Activated naive CD8-positive, alpha-beta T cell (primary cell): ENCODE data around the gene DOP1B.

Experiments
- H3K27ac Mint-ChIP-seq: one replicate; pipeline ENCODE4 v1.8.0; 2021; ENCODE audit warnings: mixed read lengths
- H3K27me3 Mint-ChIP-seq: one replicate; pipeline ENCODE4 v1.8.0; 2021; ENCODE audit warnings: mixed read lengths
- H3K36me3 Mint-ChIP-seq: one replicate; pipeline ENCODE4 v1.8.0; 2021; ENCODE audit warnings: mixed read lengths
- H3K4me1 Mint-ChIP-seq: one replicate; pipeline ENCODE4 v1.8.0; 2021; ENCODE audit warnings: low read depth, mixed read lengths
- H3K4me3 Mint-ChIP-seq: one replicate; pipeline ENCODE4 v1.8.0; 2021; ENCODE audit warnings: mild to moderate bottlenecking, mixed read lengths
- H3K9me3 Mint-ChIP-seq: one replicate; pipeline ENCODE4 v1.8.0; 2021; ENCODE audit warnings: low read depth, mixed read lengths

DOP1B gene

GRCh38 chr21:36175771-36176565 is 19.3 kb downstream of the DOP1B start:
- H3K4me1 Mint-ChIP-seq = peaks cover 15% of the 10 kb centered on the region
- H3K27ac Mint-ChIP-seq = peak overlapping the region; percentile 17
- peaks cover 4% of the 10 kb centered on the region for H3K36me3 Mint-ChIP-seq
- H3K9me3 Mint-ChIP-seq = no peaks in the 10 kb centered on the region
- no peak overlapping the region for H3K4me3 Mint-ChIP-seq
- no peaks in the 10 kb centered on the region for H3K27me3 Mint-ChIP-seq

GRCh38 chr21:36178349-36178748 is 21.7 kb downstream of the DOP1B start:
- peaks cover 15% of the 10 kb centered on the region for H3K4me1 Mint-ChIP-seq
- H3K4me3 Mint-ChIP-seq = no peak overlapping the region
- no peaks in the 10 kb centered on the region for H3K9me3 Mint-ChIP-seq
- H3K27me3 Mint-ChIP-seq = no peaks in the 10 kb centered on the region
- peaks cover 4% of the 10 kb centered on the region for H3K36me3 Mint-ChIP-seq
- no peak overlapping the region for H3K27ac Mint-ChIP-seq

- Mint-ChIP-seq H3K4me3 (no peak overlapping the region), H3K27me3 (no peaks in the 10 kb centered on the region), H3K9me3 (no peaks in the 10 kb centered on the region), H3K4me1 (peaks cover 11% of the 10 kb centered on the region), H3K27ac (no peak overlapping the region), H3K36me3 (peaks cover 4% of the 10 kb centered on the region)
Observed at GRCh38 chr21:36179145-36179544, 22.5 kb downstream of the DOP1B start.

GRCh38 chr21:36180963-36181362 is 24.3 kb downstream of the DOP1B start:
- Mint-ChIP-seq H3K27ac (no peak overlapping the region), H3K9me3 (no peaks in the 10 kb centered on the region), H3K4me1 (peaks cover 8% of the 10 kb centered on the region), H3K36me3 (peaks cover 6% of the 10 kb centered on the region), H3K4me3 (no peak overlapping the region), H3K27me3 (no peaks in the 10 kb centered on the region)

- Mint-ChIP-seq H3K4me1 (peaks cover 8% of the 10 kb centered on the region), H3K4me3 (no peak overlapping the region), H3K27me3 (no peaks in the 10 kb centered on the region), H3K27ac (no peak overlapping the region), H3K36me3 (peaks cover 6% of the 10 kb centered on the region), H3K9me3 (no peaks in the 10 kb centered on the region)
Observed at GRCh38 chr21:36183144-36183795, 26.6 kb downstream of the DOP1B start.

GRCh38 chr21:36184545-36184944 is 27.9 kb downstream of the DOP1B start:
- H3K4me1 Mint-ChIP-seq = peaks cover 15% of the 10 kb centered on the region
- H3K36me3 Mint-ChIP-seq = peaks cover 2% of the 10 kb centered on the region
- H3K27me3 Mint-ChIP-seq = no peaks in the 10 kb centered on the region
- no peaks in the 10 kb centered on the region for H3K9me3 Mint-ChIP-seq
- H3K27ac Mint-ChIP-seq = no peak overlapping the region
- H3K4me3 Mint-ChIP-seq = no peak overlapping the region

- no peaks in the 10 kb centered on the region for H3K9me3 Mint-ChIP-seq
- no peak overlapping the region for H3K27ac Mint-ChIP-seq
- no peak overlapping the region for H3K4me3 Mint-ChIP-seq
- peaks cover 15% of the 10 kb centered on the region for H3K4me1 Mint-ChIP-seq
- H3K36me3 Mint-ChIP-seq = peaks cover 2% of the 10 kb centered on the region
- H3K27me3 Mint-ChIP-seq = no peaks in the 10 kb centered on the region
Observed at GRCh38 chr21:36185523-36185922, 28.9 kb downstream of the DOP1B start.

GRCh38 chr21:36186081-36186480 is 29.5 kb downstream of the DOP1B start:
- no peak overlapping the region for H3K27ac Mint-ChIP-seq
- H3K4me1 Mint-ChIP-seq = peaks cover 15% of the 10 kb centered on the region
- H3K4me3 Mint-ChIP-seq = no peak overlapping the region
- H3K27me3 Mint-ChIP-seq = no peaks in the 10 kb centered on the region
- no peaks in the 10 kb centered on the region for H3K9me3 Mint-ChIP-seq
- H3K36me3 Mint-ChIP-seq = peaks cover 6% of the 10 kb centered on the region

GRCh38 chr21:36186506-36187399 is 30.1 kb downstream of the DOP1B start:
- Mint-ChIP-seq H3K27ac (no peak overlapping the region), H3K4me3 (no peak overlapping the region), H3K9me3 (no peaks in the 10 kb centered on the region), H3K36me3 (peaks cover 6% of the 10 kb centered on the region), H3K4me1 (peaks cover 15% of the 10 kb centered on the region), H3K27me3 (no peaks in the 10 kb centered on the region)

GRCh38 chr21:36188081-36188681 is 31.6 kb downstream of the DOP1B start:
- Mint-ChIP-seq H3K27ac (no peak overlapping the region), H3K36me3 (peaks cover 6% of the 10 kb centered on the region), H3K4me3 (no peak overlapping the region)

GRCh38 chr21:36188937-36189336 is 32.3 kb downstream of the DOP1B start:
- H3K4me1 Mint-ChIP-seq = peaks cover 15% of the 10 kb centered on the region
- peaks cover 6% of the 10 kb centered on the region for H3K36me3 Mint-ChIP-seq
- no peaks in the 10 kb centered on the region for H3K9me3 Mint-ChIP-seq
- H3K4me3 Mint-ChIP-seq = no peak overlapping the region
- no peaks in the 10 kb centered on the region for H3K27me3 Mint-ChIP-seq
- no peak overlapping the region for H3K27ac Mint-ChIP-seq

More at GRCh38 chr21:36188081-36188681, 31.6 kb downstream of the DOP1B start:
- Mint-ChIP-seq H3K4me1 (peaks cover 15% of the 10 kb centered on the region), H3K27me3 (no peaks in the 10 kb centered on the region), H3K9me3 (no peaks in the 10 kb centered on the region)

GRCh38 chr21:36190736-36191135 is 34.1 kb downstream of the DOP1B start:
- Mint-ChIP-seq H3K36me3 (peaks cover 4% of the 10 kb centered on the region), H3K27me3 (no peaks in the 10 kb centered on the region), H3K4me3 (no peak overlapping the region), H3K9me3 (no peaks in the 10 kb centered on the region), H3K27ac (no peak overlapping the region), H3K4me1 (peaks cover 9% of the 10 kb centered on the region)

- no peaks in the 10 kb centered on the region for H3K9me3 Mint-ChIP-seq
- H3K27me3 Mint-ChIP-seq = no peaks in the 10 kb centered on the region
- H3K4me1 Mint-ChIP-seq = peaks cover 8% of the 10 kb centered on the region
- peaks cover 7% of the 10 kb centered on the region for H3K36me3 Mint-ChIP-seq
- H3K4me3 Mint-ChIP-seq = no peak overlapping the region
- H3K27ac Mint-ChIP-seq = no peak overlapping the region
Observed at GRCh38 chr21:36193200-36193599, 36.6 kb downstream of the DOP1B start.

GRCh38 chr21:36194024-36194423 is 37.4 kb downstream of the DOP1B start:
- no peaks in the 10 kb centered on the region for H3K27me3 Mint-ChIP-seq
- H3K9me3 Mint-ChIP-seq = no peaks in the 10 kb centered on the region
- no peak overlapping the region for H3K4me3 Mint-ChIP-seq
- no peak overlapping the region for H3K27ac Mint-ChIP-seq
- peaks cover 14% of the 10 kb centered on the region for H3K36me3 Mint-ChIP-seq
- H3K4me1 Mint-ChIP-seq = no peaks in the 10 kb centered on the region
